Left kidney (tissue), 2 donors: ENCODE results near the gene MRAP. TPM values are rescaled to one million over a fixed set of nuclear protein-coding genes. Genes with fewer than 3 reads are reported as not detected.

Experiments
- DNase-seq: peaks from one replicate; pipeline ENCODE4 v3.0.0-alpha.2; 2013
- polyA plus RNA-seq: library from polyadenylated mRNA; unstranded; fragments of 120-200 nt; gene quantifications from one replicate; pipeline ENCODE4 v1.2.1, GENCODE V29; 2013; ENCODE audit not compliant: insufficient read length

Gene MRAP
- polyA plus RNA-seq, 1 donor, result 0.33 TPM

GRCh38 chr21:32322103-32322502 lies 23.4 kb downstream of the MRAP start:
- DNase-seq, result no peak

- DNase-seq, result no peak
Observed at GRCh38 chr21:32322676-32323075, 24.0 kb downstream of the MRAP start.

DNA sequence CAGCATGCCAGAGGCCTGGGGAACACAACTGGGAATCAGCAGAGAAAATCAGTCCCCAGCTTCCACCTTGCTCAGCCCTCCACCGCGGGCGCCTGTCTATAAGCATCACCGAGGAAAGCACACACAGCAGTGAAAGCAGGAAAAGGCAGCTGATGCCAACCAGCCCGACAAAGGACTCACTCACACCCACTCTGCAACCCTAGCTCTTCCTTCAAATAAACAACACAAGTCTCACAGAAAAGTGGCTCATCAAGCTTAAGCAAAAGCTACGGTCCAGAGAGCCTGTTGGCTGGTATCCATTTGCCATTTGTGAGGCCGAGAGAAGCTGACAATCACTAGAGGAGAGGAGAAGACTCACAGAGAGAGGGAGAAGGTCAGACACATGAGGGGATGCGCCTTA lies 27.1 kb downstream of the MRAP start:
- no peak for DNase-seq

- peak; percentile 21 for DNase-seq
Observed at GRCh38 chr21:32328595-32328994, 29.9 kb downstream of the MRAP start.

GRCh38 chr21:32329331-32329730 lies 30.7 kb downstream of the MRAP start:
- peak; percentile 46 for DNase-seq

GRCh38 chr21:32329776-32330175 lies 31.1 kb downstream of the MRAP start:
- no peak for DNase-seq

DNA sequence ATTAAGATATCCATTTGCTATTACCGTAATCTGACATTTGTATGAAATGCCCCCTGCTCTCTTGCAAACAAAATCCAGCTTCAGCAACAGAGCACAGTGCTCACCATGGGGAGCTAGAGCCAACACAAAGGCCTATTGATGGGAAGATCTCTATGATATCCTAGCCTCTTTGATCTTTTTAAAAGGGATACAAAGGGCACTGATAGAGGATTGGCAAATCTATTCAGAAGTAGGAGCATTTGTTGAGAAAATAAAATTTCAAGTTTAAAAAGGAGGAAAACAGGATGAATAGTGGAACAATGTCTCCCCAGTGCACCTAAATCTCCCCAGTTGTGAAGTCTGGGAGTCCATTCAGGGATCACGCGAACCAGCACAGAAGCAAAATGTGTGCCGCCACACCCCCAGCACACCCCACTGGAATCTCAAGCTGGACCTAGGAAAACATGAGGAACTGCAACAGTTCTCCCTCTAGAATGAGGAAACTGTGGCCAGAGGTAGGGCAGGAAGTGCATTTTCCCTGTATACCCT lies 32.2 kb downstream of the MRAP start:
- no peak for DNase-seq

DNA sequence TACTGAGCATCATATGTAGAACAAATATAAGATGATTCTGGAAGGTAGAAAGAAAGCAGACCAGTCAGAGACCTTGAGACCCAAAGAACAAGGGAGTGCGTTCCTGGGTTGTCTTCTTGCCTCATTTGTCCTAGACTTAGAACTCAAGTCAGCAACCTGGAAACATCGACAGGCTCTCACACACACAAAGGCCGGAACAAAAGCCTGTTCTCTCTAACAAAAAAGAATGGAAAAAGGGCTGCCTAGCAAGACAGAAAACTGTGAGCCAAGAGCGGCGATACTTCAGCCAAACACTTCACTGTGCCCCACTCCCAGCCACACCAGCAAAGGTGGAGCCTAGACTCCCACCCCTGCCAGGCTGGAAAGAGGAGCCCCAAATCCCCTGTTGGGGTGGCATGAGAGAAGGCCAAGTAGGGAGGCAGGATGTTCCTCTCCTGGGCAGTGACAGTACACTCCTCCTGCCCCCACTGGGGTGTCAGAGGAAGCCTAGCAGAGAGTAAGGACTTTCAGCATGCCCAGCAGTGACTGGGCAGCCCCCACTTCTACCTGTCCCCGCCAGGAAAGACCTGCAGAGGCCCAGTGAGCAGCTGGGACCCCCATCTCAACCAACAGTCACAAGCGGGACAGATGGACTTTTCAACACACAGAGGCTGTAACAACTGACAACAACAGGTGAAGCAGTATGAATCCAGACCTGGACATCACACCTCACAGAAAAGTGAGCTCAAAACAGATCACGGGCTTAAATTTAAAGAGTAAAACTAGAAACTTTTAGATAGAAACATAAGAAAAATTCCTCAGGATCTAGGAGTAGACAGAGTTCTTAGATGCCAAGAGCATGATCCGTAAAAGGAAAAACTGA lies 33.0 kb downstream of the MRAP start:
- DNase-seq, result no peak

- DNase-seq, result no peak
Observed at GRCh38 chr21:32332463-32332951, 33.9 kb downstream of the MRAP start.

DNA sequence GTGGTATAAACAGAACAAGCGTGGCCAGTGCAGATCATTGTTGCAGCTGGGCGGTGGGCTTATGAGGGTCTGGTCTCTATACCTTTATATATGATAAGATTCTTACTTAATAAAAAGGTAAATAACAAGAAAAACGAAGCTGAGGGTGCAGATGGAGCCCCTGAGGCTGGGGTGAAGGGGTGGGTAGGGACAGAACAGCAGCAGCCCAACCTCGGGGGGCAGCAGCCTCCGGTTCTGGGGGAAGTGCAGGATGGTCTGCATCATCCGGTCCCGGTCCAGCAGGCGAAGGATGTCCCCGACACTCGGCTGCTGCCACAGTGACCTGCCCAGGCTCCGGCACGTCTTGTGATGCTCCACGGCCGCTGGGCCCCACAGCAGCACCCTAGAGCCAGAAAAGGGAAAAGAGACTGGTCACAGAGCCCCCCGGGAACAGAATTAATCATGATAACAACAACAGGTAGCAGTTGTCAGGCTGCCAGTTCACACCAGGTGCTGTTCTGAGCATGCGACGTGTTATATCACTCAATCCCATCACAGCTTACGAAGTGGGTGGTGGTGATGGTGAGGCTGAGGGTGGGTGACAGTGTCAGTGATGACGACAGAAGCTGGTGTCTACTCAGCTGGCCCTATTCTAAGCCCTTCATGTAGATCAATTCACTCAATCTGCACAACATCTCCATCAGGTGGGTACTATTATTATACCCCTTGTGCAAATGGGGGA lies 35.5 kb downstream of the MRAP start:
- DNase-seq, result no peak

DNA sequence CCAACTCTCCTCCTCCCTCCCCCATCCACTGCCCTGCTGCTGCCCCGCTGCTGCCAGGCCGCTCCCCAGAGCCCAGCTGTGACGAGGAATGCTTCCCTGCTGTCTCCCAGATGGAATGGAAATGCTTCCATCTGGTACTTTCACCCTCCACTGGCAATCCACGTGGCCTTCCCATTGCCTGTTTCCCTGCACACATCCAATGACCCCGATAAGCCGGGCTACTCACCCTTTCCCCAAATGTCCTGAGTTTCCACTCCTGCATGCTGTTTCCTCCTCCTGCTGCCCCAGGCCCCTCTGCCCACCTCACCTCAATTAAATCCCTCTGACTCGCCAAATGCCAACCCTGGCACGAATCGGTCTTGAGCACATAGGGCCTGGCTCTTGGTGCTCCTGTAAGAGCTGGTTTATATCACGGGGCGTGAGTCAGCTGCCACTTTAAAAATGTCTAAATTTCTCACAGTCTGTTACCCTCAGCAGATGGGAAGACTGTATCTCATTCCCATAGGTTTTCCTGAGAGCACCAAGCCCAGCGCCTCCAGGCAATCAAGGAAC lies 36.4 kb downstream of the MRAP start:
- no peak for DNase-seq

- DNase-seq, result no peak
Observed at GRCh38 chr21:32335601-32336575, 37.2 kb downstream of the MRAP start.

DNA sequence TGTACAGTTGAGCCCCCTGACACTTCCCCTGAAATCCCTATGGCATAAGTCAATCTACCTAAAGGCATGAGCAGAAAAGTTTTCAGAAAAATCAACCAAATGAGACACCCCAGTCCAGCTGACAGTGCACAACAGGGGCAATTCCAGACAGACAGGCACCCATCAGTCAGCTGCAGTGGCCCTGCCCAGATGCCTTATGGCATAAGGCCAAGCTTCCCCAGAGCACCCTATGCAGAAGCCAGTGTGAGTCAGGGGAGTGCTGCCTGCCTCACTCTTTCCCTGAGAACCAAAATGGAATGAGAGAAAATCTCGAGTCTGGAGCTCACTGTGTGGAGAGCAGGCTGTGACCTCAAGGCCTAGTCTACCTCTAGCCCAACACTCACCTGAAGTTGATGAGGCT lies 38.1 kb downstream of the MRAP start:
- no peak for DNase-seq

- no peak for DNase-seq
Observed at GRCh38 chr21:32337206-32337605, 38.6 kb downstream of the MRAP start.

DNA sequence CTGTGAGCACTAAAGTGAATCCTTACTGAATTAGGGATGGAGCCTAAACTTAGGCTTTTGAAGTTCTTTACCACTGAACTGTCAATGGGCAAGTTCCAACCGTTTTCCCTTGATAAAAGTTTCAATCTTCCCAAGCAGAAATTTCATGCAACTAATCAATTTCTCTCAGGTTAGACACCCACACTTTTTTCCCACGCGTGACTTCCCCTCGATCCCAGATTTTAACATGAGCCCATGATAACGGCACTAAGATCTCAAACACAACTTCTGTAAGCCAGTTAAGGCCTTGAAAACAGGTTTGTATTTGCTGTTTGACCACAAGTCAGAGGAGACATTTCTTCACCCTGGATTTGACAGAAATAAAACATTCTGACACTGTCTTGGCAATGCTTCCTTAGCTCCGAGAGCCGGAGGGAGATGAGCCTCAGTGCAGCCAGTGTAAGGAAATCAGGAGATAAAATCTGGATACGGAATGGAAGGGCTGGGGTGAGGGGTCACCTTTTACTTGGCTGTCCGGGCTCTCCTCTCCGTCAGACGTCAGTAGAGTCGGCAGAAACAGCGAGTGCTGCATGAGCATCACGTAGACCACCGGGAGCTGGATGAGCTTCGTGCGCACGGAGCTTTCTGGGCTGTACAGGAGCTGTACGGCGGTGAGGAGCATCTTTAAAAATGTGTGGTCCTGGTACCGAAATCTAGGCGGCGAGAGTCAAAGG lies 39.7 kb downstream of the MRAP start:
- no peak for DNase-seq

GRCh38 chr21:32340863-32341848 lies 42.5 kb downstream of the MRAP start:
- no peak for DNase-seq

DNA sequence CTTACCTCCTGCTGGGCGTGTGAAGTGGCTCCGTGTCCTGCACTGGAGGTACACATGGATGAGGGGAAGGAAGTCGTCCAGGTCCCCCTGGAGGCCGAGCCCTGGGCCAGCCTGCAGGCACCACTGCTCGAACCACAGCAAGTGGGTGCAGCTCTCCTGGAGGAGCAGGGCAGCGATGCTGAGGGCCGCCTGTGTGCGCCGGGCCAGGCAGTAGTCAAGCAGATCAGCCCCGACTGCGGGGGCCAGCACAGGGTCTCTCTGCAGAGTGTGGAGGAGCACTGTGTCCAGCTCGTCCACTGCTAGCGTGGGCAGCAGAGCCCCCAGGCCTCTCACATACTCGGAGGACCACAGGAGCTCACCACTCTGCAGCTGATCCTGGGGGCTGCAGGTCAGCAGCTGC lies 48.3 kb downstream of the MRAP start:
- no peak for DNase-seq

GRCh38 chr21:32347351-32347750 lies 48.7 kb downstream of the MRAP start:
- DNase-seq, result no peak

DNA sequence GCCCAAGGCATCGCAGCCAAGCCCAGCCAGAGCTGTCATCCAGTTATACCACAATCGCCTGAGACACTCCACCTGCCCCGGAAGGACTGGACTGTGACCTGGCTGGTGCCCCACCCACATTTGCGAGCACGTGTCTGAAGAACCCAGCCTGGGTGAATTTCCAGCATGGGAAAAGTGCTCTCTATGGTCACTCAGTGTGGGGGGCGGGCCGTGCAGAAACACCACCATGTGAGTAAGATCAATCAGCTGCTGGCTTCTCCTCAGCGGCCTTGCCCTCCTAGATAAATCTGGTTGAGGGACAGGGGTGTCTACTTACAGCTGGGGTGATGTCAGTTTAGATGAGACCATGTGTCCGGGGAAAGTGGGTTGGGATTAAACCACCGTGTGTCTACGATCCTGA lies 49.3 kb downstream of the MRAP start:
- DNase-seq, result no peak
